ENCODE results near the gene RNF214. TPM values are rescaled to one million over a fixed set of nuclear protein-coding genes. Genes with fewer than 3 reads are reported as not detected.
A peak's percentile ranks its signal among the peaks of the same experiment; 100 is the strongest.

The RNF214 gene
- total and polyA plus RNA-seq, 4 donors, result 17.2 to 23.8 (median 20.2) TPM

DNA sequence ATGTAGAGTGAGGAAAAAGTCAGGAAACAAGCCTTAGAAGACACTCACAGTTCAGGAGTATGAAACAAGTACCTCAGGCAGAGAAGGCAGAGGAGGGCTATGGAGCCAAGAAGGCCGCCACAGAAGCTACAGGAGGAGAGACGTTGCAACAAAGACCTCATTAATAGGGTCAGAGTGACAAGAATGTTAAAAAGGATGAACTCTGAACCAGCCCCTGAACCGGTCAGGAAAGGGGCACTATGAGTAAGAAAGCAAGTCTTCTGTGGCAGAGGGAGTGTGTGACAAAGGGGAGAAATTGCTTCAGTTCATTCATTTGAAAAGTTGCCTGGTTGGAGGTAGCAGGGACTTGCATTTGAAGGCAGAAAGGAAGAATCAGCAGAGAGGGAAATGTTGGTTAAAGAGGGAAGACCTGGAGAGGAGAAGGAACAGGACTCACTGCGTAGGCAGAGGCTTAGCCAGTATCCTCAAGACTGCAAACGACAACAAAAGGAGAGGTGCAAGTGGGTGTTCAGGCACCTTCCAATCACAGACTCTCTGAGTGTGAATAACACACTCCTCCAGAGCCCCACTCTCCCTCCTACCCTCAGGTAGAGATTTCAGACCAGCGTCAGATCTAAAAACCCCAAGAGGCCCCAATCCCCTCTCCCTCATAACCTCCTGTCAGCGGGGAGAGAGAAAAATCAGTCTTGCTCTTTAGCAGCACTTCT lies 17.9 kb upstream of the RNF214 start:
- H3K4me3 ChIP-seq (ENCODE audit: low read depth, low read length), result no peak overlapping the region
- peaks cover 61% of the 10 kb centered on the region for H3K36me3 ChIP-seq (ENCODE audit: control insufficient read depth, insufficient read depth, low read length)
- H3K27me3 ChIP-seq (ENCODE audit: control insufficient read depth, insufficient read depth, low read length), result no peaks in the 10 kb centered on the region
- DNase-seq (ENCODE audit: low read depth in 4 of 6, low spot score in 6 of 6), result no peak
- H3K27ac ChIP-seq (ENCODE audit: low read depth, low read length), result no peak overlapping the region
- H3K9me3 ChIP-seq (ENCODE audit: control insufficient read depth, insufficient read depth, low read length), result no peaks in the 10 kb centered on the region
- 54% methylated on average over 4 of the region's 7 CpGs for WGBS (ENCODE audit: insufficient coverage)
- no peaks in the 10 kb centered on the region for H3K4me1 ChIP-seq (ENCODE audit: control insufficient read depth, insufficient read depth, low read length)

DNA sequence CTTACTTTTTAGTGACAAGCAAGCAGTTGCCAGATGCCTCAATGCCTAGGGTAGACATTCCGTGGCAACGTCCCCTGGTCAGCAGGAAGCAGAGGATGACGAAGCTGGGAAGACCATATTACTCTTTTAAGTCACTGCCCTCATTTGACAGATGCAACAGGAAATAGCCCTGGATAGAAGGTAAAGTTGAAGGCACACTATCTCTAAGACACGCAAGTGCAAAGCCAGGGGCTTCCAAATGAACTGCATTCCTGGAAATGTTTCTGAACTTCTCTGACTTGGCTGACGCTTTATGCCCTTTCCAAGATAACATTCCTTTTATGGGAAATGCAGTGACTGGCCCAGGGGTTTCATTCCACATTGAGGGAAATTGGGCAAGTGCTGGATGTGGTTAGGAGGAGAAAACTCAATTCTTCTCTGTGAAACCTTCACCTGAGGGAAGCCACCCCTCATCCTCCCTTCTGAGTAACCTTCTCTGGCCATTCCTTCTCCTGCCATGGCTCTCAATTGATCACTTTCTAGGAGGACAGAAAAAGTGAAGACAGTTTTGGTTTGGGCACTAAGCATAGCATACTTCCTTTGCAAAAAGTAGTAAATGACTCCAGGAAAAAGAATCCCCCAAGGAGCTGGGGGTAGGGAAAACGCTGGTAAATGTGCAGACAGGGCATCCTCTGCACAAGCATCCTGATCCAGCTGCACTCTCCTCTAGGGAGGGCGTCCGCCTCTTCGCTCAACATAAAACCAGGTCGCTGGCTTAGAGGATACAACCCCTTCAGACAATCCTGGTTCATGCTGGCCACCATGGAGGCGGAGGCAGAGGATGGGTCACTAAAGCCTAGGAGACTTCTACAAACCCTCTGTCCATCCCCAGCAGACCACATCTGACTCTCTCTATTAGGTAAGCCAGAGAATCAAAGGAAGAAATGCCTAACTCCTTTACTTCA lies 15.1 kb upstream of the RNF214 start:
- WGBS (ENCODE audit: insufficient coverage), result 93% methylated on average over 7 of the region's 11 CpGs
- Histone ChIP-seq H3K27me3 (ENCODE audit: control insufficient read depth, insufficient read depth, low read length) (no peaks in the 10 kb centered on the region), H3K4me3 (ENCODE audit: low read depth, low read length) (no peak overlapping the region), H3K9me3 (ENCODE audit: control insufficient read depth, insufficient read depth, low read length) (no peaks in the 10 kb centered on the region), H3K27ac (ENCODE audit: low read depth, low read length) (peak overlapping the region; percentile 49), H3K36me3 (ENCODE audit: control insufficient read depth, insufficient read depth, low read length) (peaks cover 75% of the 10 kb centered on the region), H3K4me1 (ENCODE audit: control insufficient read depth, insufficient read depth, low read length) (peaks cover 24% of the 10 kb centered on the region)
- DNase-seq (ENCODE audit: low read depth in 4 of 6, low spot score in 6 of 6), result no peak

DNA sequence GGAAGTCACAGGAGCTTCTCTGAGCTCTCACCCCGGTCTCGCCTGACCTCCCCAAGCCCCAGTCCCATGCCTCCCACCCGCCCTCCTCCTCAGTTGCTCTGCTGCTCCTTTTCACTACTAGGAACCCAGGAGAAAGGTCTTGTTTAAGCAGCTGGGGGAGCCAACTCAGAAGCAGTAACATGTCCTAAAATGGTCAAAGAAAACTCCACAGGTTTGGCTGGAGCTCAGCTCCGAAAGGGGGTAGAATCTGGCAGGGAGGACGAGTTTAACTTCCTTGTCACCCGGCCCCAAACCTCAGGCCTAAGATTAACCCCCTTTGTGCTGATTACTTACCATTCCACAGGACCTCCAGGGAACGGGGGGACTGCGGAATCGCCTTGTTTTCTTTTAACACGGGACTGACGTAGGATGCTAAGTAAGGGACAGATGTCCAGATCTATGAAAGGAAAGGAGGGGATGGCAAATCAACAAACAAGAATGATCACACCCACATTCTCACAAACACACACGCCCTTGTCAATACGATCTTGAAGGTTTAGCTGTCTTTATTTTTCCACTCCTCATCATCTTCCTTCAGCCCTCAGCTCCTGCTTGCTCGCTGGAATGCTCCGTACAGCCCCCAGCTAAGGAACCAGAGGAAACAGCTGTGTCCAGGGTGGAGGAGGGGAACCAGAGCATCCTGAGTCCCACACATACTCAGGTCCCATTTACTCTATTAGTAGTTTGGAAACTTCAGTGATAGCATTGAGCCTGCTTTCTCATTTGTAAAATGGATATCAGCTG lies 14.1 kb upstream of the RNF214 start:
- Histone ChIP-seq H3K9me3 (ENCODE audit: control insufficient read depth, insufficient read depth, low read length) (no peaks in the 10 kb centered on the region), H3K36me3 (ENCODE audit: control insufficient read depth, insufficient read depth, low read length) (peaks cover 76% of the 10 kb centered on the region), H3K27me3 (ENCODE audit: control insufficient read depth, insufficient read depth, low read length) (no peaks in the 10 kb centered on the region), H3K27ac (ENCODE audit: low read depth, low read length) (peak overlapping the region; percentile 49), H3K4me3 (ENCODE audit: low read depth, low read length) (no peak overlapping the region), H3K4me1 (ENCODE audit: control insufficient read depth, insufficient read depth, low read length) (peaks cover 24% of the 10 kb centered on the region)
- peak in 1 of 6 donors; percentile 45 for DNase-seq (ENCODE audit: low read depth in 4 of 6, low spot score in 6 of 6)
- 57% methylated on average over 4 of the region's 15 CpGs for WGBS (ENCODE audit: insufficient coverage)

DNA sequence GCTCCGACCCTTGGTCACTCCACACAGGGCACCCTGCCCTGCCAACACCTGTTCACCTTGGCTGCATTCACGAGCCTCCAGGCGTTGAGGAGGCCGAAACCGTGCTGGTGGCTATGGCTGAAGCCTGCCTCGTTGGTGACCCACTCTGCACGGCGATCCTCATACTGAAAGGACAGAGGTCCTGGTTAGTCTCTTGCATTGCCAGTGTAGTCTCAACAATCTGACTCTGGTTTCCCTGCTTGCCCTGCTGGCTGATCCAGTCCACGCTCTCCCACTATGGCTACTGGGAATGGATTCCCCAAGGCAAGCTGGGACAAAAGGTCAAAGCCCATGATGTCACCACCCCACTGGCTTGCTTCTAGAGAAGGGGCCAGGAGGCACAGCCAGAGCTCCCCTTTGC lies 13.5 kb upstream of the RNF214 start:
- Histone ChIP-seq H3K36me3 (ENCODE audit: control insufficient read depth, insufficient read depth, low read length) (peaks cover 78% of the 10 kb centered on the region), H3K27me3 (ENCODE audit: control insufficient read depth, insufficient read depth, low read length) (no peaks in the 10 kb centered on the region), H3K9me3 (ENCODE audit: control insufficient read depth, insufficient read depth, low read length) (no peaks in the 10 kb centered on the region), H3K4me1 (ENCODE audit: control insufficient read depth, insufficient read depth, low read length) (peaks cover 24% of the 10 kb centered on the region), H3K4me3 (ENCODE audit: low read depth, low read length) (no peak overlapping the region), H3K27ac (ENCODE audit: low read depth, low read length) (no peak overlapping the region)
- DNase-seq (ENCODE audit: low read depth in 4 of 6, low spot score in 6 of 6), result no peak
- WGBS (ENCODE audit: insufficient coverage), result 98% methylated on average over 9 of the region's 9 CpGs

DNA sequence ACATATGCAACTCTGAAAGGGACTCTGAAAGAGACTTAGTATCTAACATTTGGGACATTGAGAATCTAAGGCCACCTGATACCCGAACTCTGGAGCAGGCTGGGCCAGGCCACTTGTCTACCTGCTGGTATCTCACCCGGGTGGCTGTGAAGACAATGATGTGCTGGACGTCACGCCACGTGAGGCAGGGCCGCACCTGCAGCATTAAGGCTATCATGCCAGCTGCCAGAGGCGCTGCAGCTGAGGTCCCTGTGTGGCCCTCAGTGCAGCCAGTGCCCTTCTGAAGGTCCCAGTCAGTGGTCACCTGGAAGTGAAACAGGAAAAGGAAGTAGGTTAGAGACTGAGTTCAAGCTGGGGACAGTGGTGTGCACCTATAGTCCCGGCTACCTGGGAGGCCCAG lies 13.0 kb upstream of the RNF214 start:
- Histone ChIP-seq H3K36me3 (ENCODE audit: control insufficient read depth, insufficient read depth, low read length) (peaks cover 79% of the 10 kb centered on the region), H3K27me3 (ENCODE audit: control insufficient read depth, insufficient read depth, low read length) (no peaks in the 10 kb centered on the region), H3K4me1 (ENCODE audit: control insufficient read depth, insufficient read depth, low read length) (peaks cover 24% of the 10 kb centered on the region), H3K4me3 (ENCODE audit: low read depth, low read length) (no peak overlapping the region), H3K9me3 (ENCODE audit: control insufficient read depth, insufficient read depth, low read length) (no peaks in the 10 kb centered on the region), H3K27ac (ENCODE audit: low read depth, low read length) (no peak overlapping the region)
- WGBS (ENCODE audit: insufficient coverage), result 96% methylated on average over 8 of the region's 8 CpGs
- no peak for DNase-seq (ENCODE audit: low read depth in 4 of 6, low spot score in 6 of 6)

DNA sequence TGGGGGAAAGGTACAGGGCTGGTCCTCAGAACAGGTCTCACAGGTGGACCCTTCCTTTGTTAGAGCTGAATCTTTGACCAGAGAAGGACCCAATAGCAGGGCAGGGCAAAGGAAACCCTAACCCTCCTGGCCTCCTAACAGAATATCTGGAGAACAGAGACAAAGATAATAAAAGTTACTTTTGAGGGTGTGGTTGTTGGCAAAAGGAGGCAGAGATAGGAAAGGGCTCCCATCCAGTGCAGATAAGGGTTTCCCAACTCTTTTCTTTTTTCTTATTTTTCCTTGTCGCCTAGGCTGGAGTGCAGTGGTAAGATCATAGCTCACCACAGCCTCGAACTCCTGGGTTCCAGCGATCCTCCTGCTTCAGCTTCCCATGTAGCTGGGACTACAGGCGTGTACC lies 12.5 kb upstream of the RNF214 start:
- no peaks in the 10 kb centered on the region for H3K27me3 ChIP-seq (ENCODE audit: control insufficient read depth, insufficient read depth, low read length)
- 98% methylated on average over 4 of the region's 4 CpGs for WGBS (ENCODE audit: insufficient coverage)
- H3K4me1 ChIP-seq (ENCODE audit: control insufficient read depth, insufficient read depth, low read length), result peaks cover 24% of the 10 kb centered on the region
- H3K27ac ChIP-seq (ENCODE audit: low read depth, low read length), result peak overlapping the region; percentile 75
- no peak overlapping the region for H3K4me3 ChIP-seq (ENCODE audit: low read depth, low read length)
- H3K36me3 ChIP-seq (ENCODE audit: control insufficient read depth, insufficient read depth, low read length), result peaks cover 82% of the 10 kb centered on the region
- no peak for DNase-seq (ENCODE audit: low read depth in 4 of 6, low spot score in 6 of 6)
- H3K9me3 ChIP-seq (ENCODE audit: control insufficient read depth, insufficient read depth, low read length), result no peaks in the 10 kb centered on the region

DNA sequence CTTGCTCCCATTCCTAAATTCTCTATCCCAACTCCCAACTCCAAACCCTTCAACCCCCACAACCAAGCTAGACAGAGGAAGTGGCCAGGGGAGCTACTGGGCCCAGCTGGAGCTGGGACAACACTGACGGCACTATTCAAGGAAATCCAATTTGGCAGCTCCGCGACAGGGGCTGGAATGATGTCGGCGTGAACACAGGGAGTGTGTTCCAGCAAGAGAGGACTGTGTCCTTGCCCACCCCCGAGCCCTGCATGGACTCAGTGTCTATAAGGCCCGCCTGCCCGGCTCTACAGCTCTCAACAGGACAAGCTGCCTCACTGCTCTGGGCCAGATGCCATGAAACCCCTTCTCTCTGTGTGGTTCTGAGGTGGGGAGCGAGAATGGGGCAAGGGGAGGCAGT lies 11.9 kb upstream of the RNF214 start:
- peaks cover 87% of the 10 kb centered on the region for H3K36me3 ChIP-seq (ENCODE audit: control insufficient read depth, insufficient read depth, low read length)
- H3K9me3 ChIP-seq (ENCODE audit: control insufficient read depth, insufficient read depth, low read length), result no peaks in the 10 kb centered on the region
- WGBS (ENCODE audit: insufficient coverage), result 51% methylated on average over 9 of the region's 9 CpGs
- DNase-seq (ENCODE audit: low read depth in 4 of 6, low spot score in 6 of 6), result peak in 4 of 6 donors; percentile 13 to 89 (median 38)
- peak overlapping the region; percentile 75 for H3K27ac ChIP-seq (ENCODE audit: low read depth, low read length)
- peaks cover 24% of the 10 kb centered on the region for H3K4me1 ChIP-seq (ENCODE audit: control insufficient read depth, insufficient read depth, low read length)
- no peaks in the 10 kb centered on the region for H3K27me3 ChIP-seq (ENCODE audit: control insufficient read depth, insufficient read depth, low read length)
- no peak overlapping the region for H3K4me3 ChIP-seq (ENCODE audit: low read depth, low read length)

DNA sequence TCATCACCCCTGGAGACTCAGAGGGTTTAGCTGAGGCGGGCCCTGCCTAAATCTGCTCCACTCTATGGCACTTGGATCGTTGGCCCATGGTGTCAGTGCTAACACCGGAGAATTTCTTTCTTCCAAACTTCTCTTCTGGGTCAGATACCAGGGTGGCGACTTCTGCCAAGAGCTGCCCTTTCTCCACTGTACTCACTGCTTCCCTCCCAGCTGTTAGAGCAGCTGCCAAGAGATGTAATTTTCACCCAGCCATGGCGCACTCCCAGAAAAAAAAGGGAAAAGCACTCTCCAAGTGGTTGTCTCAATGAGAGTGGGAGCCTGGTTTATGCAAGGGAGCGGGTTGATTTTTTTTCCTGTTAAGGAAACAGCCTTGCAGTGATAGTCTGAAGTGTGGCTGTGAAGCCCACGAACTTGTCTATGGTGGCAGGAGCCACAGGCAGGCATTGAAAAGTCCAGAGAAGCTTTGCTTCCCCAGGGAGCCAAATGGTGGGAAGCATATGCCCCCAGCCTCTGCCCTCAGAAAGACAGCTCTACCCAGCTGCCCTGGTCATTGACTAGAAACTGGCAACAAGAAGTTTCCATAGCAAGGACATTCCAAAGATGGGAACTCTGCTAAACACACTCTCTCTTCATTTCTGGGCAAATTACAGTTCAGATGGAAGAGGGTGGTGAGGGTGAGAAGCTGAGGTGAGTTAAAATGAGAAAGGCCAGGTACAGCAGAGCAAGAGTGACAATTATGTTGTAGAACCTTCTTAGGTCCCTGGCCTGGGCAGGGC lies 11.3 kb upstream of the RNF214 start:
- Histone ChIP-seq H3K36me3 (ENCODE audit: control insufficient read depth, insufficient read depth, low read length) (peaks cover 87% of the 10 kb centered on the region), H3K27ac (ENCODE audit: low read depth, low read length) (peak overlapping the region; percentile 75), H3K4me3 (ENCODE audit: low read depth, low read length) (no peak overlapping the region), H3K9me3 (ENCODE audit: control insufficient read depth, insufficient read depth, low read length) (no peaks in the 10 kb centered on the region), H3K27me3 (ENCODE audit: control insufficient read depth, insufficient read depth, low read length) (no peaks in the 10 kb centered on the region), H3K4me1 (ENCODE audit: control insufficient read depth, insufficient read depth, low read length) (peaks cover 24% of the 10 kb centered on the region)
- peak in 4 of 6 donors; percentile 18 to 84 (median 37) for DNase-seq (ENCODE audit: low read depth in 4 of 6, low spot score in 6 of 6)
- WGBS (ENCODE audit: insufficient coverage), result 49% methylated on average over 6 of the region's 7 CpGs
